Left ventricle myocardium inferior (tissue), 1 donor: Measurements from ENCODE around the gene FAM168B. TPM values are rescaled to one million over a fixed set of nuclear protein-coding genes. Genes with fewer than 3 reads are reported as not detected.

Experiments used
- DNase-seq: peaks from one replicate; pipeline ENCODE4 v3.0.0-alpha.2; 2020
- H3K27ac ChIP-seq: fragments of 200-600 bp; replicated peaks from 2 replicates; pipeline ENCODE4 v1.8.0; 2021
- H3K27me3 ChIP-seq: fragments of 200-600 bp; 2 replicates; pipeline ENCODE4 v1.8.0; 2021; ENCODE audit warnings: low read depth
- H3K36me3 ChIP-seq: fragments of 200-600 bp; 2 replicates; pipeline ENCODE4 v1.8.0; 2021
- H3K4me1 ChIP-seq: fragments of 200-600 bp; 2 replicates; pipeline ENCODE4 v1.8.0; 2021
- H3K4me3 ChIP-seq: fragments of 200-600 bp; 2 replicates; pipeline ENCODE4 v1.8.0; 2021; ENCODE audit warnings: mild to moderate bottlenecking, moderate library complexity
- H3K9me3 ChIP-seq: fragments of 200-600 bp; replicated peaks from 2 replicates; pipeline ENCODE4 v1.8.0; 2021
- intact Hi-C: fragments of 100-400 bp; cut with micrococcal nuclease; formaldehyde crosslinking; loops from one replicate; pipeline ENCODE4 v1.11.0; 2022
- total RNA-seq: library from RNA; stranded (reverse); fragmentation: NEBNext Ultra II Directional; extraction: Animal tissue kit (Norgen Biotek cat#: 25700); gene quantifications from one replicate; pipeline ENCODE4 v1.2.1, GENCODE V29; 2021
- TF ChIP-seq, protein P1 (sequence below): fragments of 200-600 bp; IDR thresholded peaks from 2 replicates; pipeline ENCODE4 v1.8.0; 2021; ENCODE audit warnings: antibody characterized with exemption, mild to moderate bottlenecking, borderline replicate concordance
- donor health status: DM: no; HTN: yes; CAD: no; lungs with severe emphysema.

FAM168B gene
- total RNA-seq, 1 donor from 2014 or later, result 90.5 TPM

DNA sequence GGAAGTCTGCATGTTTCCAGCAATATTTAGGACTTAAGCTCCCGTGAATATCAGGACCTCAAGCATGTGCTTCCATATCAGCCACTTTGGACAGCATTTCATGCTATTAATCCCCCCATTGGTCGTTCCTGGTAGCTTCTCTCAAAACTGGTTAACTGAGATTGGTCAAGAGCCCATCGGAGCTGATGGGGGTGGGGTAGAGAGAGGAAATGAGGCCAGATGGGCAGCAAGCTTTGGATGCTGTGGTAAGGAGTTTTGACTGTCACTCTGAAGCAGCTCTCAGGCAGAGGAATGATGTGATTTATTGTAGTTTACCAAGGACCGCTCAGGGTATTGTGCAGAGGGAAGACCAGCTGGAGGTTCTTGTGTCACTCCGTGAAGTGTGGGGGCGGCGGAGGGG lies 81.8 kb downstream of the FAM168B start:
- H3K4me3 ChIP-seq, result no peak overlapping the region
- H3K36me3 ChIP-seq, result no peaks in the 10 kb centered on the region
- H3K27me3 ChIP-seq, result peaks cover 57% of the 10 kb centered on the region
- peaks cover 9% of the 10 kb centered on the region for H3K9me3 ChIP-seq
- H3K27ac ChIP-seq, result no peak overlapping the region
- H3K4me1 ChIP-seq, result no peaks in the 10 kb centered on the region
- DNase-seq, result no peak
- TF ChIP-seq, protein P1, sequence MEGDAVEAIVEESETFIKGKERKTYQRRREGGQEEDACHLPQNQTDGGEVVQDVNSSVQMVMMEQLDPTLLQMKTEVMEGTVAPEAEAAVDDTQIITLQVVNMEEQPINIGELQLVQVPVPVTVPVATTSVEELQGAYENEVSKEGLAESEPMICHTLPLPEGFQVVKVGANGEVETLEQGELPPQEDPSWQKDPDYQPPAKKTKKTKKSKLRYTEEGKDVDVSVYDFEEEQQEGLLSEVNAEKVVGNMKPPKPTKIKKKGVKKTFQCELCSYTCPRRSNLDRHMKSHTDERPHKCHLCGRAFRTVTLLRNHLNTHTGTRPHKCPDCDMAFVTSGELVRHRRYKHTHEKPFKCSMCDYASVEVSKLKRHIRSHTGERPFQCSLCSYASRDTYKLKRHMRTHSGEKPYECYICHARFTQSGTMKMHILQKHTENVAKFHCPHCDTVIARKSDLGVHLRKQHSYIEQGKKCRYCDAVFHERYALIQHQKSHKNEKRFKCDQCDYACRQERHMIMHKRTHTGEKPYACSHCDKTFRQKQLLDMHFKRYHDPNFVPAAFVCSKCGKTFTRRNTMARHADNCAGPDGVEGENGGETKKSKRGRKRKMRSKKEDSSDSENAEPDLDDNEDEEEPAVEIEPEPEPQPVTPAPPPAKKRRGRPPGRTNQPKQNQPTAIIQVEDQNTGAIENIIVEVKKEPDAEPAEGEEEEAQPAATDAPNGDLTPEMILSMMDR, result no peak
- intact Hi-C loops, result no loop called here

DNA sequence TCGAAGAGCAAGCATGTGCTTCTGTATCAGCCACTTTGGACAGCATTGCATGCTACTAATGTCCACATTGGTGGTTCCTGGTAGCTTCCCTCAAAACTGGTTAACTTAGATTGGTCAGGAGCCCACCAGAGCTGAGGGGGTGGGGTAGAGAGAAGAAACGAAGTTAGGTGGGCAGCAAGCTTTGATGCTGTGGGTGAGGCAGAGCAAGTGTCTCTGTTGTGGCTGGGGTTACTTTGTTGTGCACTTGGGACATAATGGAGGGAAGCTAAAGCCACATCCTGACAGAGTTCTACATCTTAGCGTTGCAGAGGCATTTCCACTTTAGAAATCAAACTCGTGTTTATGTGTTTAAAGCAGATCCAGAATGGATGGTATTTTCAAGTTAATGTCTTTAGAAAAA lies 82.7 kb downstream of the FAM168B start:
- Histone ChIP-seq H3K4me3 (no peak overlapping the region), H3K36me3 (no peaks in the 10 kb centered on the region), H3K27me3 (peaks cover 55% of the 10 kb centered on the region), H3K4me1 (no peaks in the 10 kb centered on the region), H3K9me3 (peaks cover 9% of the 10 kb centered on the region), H3K27ac (no peak overlapping the region)
- intact Hi-C loops, result no loop called here
- TF ChIP-seq, protein P1, result no peak
- DNase-seq, result no peak

DNA sequence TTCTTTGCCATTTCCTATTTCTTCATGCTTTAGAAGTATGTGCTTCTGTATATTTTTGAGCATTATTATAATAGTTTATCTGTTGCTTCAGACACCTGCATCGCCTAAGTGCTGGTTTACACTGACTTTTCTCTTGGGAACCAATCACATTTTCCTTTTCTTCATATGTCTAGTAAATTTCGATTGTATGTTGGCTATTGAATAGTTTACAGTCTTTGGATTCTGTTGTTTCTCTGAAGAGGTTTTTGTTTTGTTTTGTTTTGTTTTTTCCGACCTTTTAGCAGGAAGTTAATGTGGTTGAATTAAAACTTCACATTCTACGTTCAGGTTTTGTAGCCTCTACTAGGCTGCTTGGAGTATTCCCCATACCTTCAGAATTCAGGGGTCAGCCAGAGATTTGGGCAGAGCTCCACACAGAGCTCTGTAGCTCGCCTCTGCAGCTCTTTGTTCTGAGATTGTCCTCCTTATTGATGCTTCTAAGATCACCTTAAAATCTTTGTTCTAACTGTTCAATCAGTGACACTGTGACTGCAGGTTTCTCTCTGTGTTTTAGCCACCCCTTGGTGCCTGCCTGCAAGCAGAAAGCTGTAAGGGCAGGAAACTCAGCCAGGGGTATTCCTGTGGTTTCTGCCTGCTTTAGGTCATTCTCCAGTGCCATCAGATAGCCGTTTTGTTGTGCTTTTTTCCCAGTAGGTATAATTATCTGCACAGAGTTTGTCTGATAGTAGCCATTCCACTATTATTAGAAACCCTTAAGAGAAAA lies 83.4 kb downstream of the FAM168B start:
- Histone ChIP-seq H3K4me1 (no peaks in the 10 kb centered on the region), H3K27me3 (peaks cover 60% of the 10 kb centered on the region), H3K27ac (no peak overlapping the region), H3K9me3 (peaks cover 9% of the 10 kb centered on the region), H3K36me3 (no peaks in the 10 kb centered on the region), H3K4me3 (no peak overlapping the region)
- intact Hi-C loops, result no loop called here
- TF ChIP-seq, protein P1, result no peak
- no peak for DNase-seq

DNA sequence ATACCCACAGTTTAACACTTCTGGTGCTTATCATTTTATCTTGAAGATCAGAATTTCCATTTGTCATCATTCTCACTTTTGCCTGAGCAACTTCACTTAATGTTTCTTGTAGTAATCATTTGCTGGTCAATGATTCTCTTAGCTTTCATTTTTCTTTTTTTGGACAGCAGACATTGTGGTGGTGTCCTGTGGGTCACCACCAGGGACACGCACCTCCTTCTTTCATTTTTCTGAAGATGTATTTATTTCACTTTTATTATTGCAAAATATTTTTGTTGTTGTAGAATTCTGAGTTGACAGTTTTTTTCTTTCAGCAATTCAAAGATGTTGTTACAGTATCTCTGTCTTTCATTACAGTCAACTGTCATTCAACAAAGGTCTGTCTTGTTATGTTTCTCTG lies 84.3 kb downstream of the FAM168B start:
- H3K27me3 ChIP-seq, result peaks cover 61% of the 10 kb centered on the region

DNA sequence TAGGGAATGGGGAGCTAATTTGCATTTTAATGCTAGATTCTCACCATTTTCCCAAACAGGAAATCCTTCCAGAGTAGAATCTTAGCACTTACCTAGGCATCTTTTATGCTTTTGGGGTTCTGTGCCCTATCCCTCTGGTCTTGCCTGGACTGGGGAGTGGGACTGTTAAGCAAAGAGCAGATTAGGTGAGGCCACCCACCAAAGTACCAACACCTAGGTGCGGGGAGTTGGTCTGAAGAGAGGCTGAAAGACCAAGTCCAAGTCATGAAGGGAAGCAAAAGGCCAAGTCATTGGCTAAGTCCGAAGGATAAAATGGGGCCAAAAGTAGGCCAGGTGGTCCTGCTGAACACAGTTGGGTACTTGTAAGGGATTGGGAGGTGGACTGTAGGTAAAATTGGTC lies 86.7 kb downstream of the FAM168B start:
- no peak overlapping the region for H3K27ac ChIP-seq
- TF ChIP-seq, protein P1, result no peak
- H3K27me3 ChIP-seq, result peaks cover 68% of the 10 kb centered on the region
- no peak for DNase-seq
- peaks cover 9% of the 10 kb centered on the region for H3K9me3 ChIP-seq
- no peaks in the 10 kb centered on the region for H3K36me3 ChIP-seq
- intact Hi-C loops, result no loop called here
- no peak overlapping the region for H3K4me3 ChIP-seq
- no peaks in the 10 kb centered on the region for H3K4me1 ChIP-seq

More for the DNA sequence above, 84.3 kb downstream of the FAM168B start:
- intact Hi-C loops, result no loop called here
- peaks cover 9% of the 10 kb centered on the region for H3K9me3 ChIP-seq
- no peaks in the 10 kb centered on the region for H3K4me1 ChIP-seq
- no peaks in the 10 kb centered on the region for H3K36me3 ChIP-seq
- no peak overlapping the region for H3K4me3 ChIP-seq
- DNase-seq, result no peak
- TF ChIP-seq, protein P1, result no peak
- H3K27ac ChIP-seq, result no peak overlapping the region
